DMS153 treated with DMSO at 0.1 percent for 48 hours (cell line): ENCODE results near the gene MAP2K1.
"Not testable (repeated sequence)": the region's sequence is repeated elsewhere in the genome, so short reads cannot be mapped to it uniquely, and the experiment has no call there.

ENCODE experiments used
- DNase-seq: peaks from one replicate; lab custom pipeline; 2025; ENCODE audit not compliant: unreplicated experiment; lab: John Stamatoyannopoulos, UW

The MAP2K1 gene

GRCh38 chr15:66393037-66393436 lies 6.3 kb downstream of the MAP2K1 start:
- not testable (repeated sequence) for DNase-seq

GRCh38 chr15:66394472-66394871 lies 7.8 kb downstream of the MAP2K1 start:
- DNase-seq: no peak

- no peak for DNase-seq
Measured at GRCh38 chr15:66394915-66395314, 8.2 kb downstream of the MAP2K1 start.

GRCh38 chr15:66399276-66399675 lies 12.6 kb downstream of the MAP2K1 start:
- no peak for DNase-seq

GRCh38 chr15:66400351-66400774 lies 13.7 kb downstream of the MAP2K1 start:
- no peak for DNase-seq

- DNase-seq: no peak
Measured at GRCh38 chr15:66401130-66402021, 14.7 kb downstream of the MAP2K1 start.

- DNase-seq: no peak
Measured at GRCh38 chr15:66402761-66403284, 16.1 kb downstream of the MAP2K1 start.

- no peak for DNase-seq
Measured at GRCh38 chr15:66403323-66403722, 16.6 kb downstream of the MAP2K1 start.

GRCh38 chr15:66404122-66404521 lies 17.4 kb downstream of the MAP2K1 start:
- DNase-seq: no peak

GRCh38 chr15:66404532-66404931 lies 17.8 kb downstream of the MAP2K1 start:
- DNase-seq: no peak

- DNase-seq: no peak
Measured at GRCh38 chr15:66405007-66405406, 18.3 kb downstream of the MAP2K1 start.

GRCh38 chr15:66405615-66406014 lies 18.9 kb downstream of the MAP2K1 start:
- DNase-seq: no peak

- no peak for DNase-seq
Measured at GRCh38 chr15:66408254-66408653, 21.5 kb downstream of the MAP2K1 start.

GRCh38 chr15:66408675-66409282 lies 22.1 kb downstream of the MAP2K1 start:
- no peak for DNase-seq

- DNase-seq: no peak
Measured at GRCh38 chr15:66409565-66410108, 22.9 kb downstream of the MAP2K1 start.

- no peak for DNase-seq
Measured at GRCh38 chr15:66411190-66411589, 24.5 kb downstream of the MAP2K1 start.

- DNase-seq: no peak
Measured at GRCh38 chr15:66412220-66412619, 25.5 kb downstream of the MAP2K1 start.

GRCh38 chr15:66413579-66413978 lies 26.9 kb downstream of the MAP2K1 start:
- DNase-seq: no peak

GRCh38 chr15:66415360-66415759 lies 28.6 kb downstream of the MAP2K1 start:
- DNase-seq: no peak

GRCh38 chr15:66417736-66418135 lies 31.0 kb downstream of the MAP2K1 start:
- no peak for DNase-seq

- DNase-seq: no peak
Measured at GRCh38 chr15:66419471-66419870, 32.8 kb downstream of the MAP2K1 start.

GRCh38 chr15:66422347-66422746 lies 35.6 kb downstream of the MAP2K1 start:
- DNase-seq: no peak
